GM18502 (cell line): ENCODE data around the gene FAR1.
"Not testable (repeated sequence)": the region's sequence is repeated elsewhere in the genome, so short reads cannot be mapped to it uniquely, and the experiment has no call there.

Experiments
- ATAC-seq: cut with Tn5 transposase; IDR thresholded peaks from one replicate; pipeline ENCODE4 v1.9.1; 2021; ENCODE audit warnings: mild to moderate bottlenecking; ENCODE audit not compliant: unreplicated experiment, poor library complexity

FAR1 gene, protein sequence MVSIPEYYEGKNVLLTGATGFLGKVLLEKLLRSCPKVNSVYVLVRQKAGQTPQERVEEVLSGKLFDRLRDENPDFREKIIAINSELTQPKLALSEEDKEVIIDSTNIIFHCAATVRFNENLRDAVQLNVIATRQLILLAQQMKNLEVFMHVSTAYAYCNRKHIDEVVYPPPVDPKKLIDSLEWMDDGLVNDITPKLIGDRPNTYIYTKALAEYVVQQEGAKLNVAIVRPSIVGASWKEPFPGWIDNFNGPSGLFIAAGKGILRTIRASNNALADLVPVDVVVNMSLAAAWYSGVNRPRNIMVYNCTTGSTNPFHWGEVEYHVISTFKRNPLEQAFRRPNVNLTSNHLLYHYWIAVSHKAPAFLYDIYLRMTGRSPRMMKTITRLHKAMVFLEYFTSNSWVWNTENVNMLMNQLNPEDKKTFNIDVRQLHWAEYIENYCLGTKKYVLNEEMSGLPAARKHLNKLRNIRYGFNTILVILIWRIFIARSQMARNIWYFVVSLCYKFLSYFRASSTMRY

DNA sequence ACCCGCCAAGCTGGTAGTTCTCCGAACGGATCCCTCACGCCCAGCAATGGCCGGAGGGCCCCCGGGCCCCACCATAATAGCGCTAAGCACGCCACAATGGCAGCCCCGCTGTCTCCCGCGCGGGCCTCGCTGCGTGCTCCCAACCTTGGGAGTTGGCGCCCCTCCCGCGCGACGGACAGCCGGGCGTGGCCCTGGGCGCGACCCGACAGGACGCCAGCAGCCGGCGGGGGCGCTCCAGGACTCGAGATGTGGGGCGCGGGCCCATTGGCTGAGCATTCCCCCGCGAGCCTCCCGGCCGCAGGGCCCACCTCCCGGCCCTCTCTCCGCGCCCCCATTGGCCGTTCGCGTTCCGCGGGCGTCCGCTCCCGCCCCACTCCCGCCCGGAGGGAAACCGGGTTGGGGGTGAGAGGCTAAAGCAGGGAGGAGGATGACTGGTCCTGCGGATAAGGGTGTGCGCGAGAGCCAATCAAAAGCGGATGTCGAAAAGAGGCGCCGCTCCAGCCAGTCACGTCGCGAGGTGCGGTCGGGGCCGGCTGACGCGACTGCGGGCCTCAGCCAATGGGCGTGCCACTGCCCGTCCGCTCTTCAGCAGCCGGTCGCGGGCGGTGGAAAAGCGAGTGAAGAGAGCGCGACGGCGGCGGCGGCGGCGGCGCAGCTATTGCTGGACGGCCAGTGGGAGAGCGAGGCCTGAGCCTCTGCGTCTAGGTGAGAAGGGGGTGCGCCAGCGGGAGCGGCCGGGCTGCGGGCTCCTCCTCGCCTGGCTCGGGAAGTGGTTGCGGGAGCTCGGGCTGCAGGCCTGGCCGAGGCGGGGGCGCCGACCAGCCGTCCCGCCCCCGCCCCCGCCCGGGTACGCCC is at the start of gene FAR1:
FAR1 (plus strand) TSS at position 567 of the 855 bp plus-strand sequence. CDS start 26,098 bp downstream, outside the sequence.
- peak; percentile 88 for ATAC-seq

GRCh38 chr11:13620063-13620462 is 48.4 kb upstream of the FAR1 start:
- ATAC-seq: no peak

- not testable (repeated sequence) for ATAC-seq
Observed at GRCh38 chr11:13626818-13627217, 41.6 kb upstream of the FAR1 start.

- not testable (repeated sequence) for ATAC-seq
Observed at GRCh38 chr11:13628634-13629033, 39.8 kb upstream of the FAR1 start.

- no peak for ATAC-seq
Observed at GRCh38 chr11:13629779-13630178, 38.7 kb upstream of the FAR1 start.

DNA sequence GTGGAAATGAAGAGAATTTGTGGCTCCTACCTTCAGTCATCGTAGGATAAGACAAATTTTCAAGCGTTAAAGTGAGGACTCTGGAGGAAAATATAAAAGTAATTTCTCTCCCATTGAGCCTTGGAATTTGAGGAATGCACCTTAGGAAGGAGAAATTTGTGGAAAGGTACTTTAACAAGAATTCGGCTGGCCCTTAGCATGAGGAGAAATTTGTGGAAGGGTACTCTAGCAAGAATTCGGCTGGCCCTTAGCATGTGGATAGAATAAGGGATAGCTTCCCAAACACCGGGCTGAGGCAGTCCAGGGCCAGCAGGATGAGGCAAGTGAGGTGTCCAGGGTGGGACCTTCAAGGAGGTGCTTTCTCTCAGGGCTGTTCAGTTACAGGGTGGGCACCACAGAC is 33.2 kb upstream of the FAR1 start:
- no peak for ATAC-seq

- no peak for ATAC-seq
Observed at GRCh38 chr11:13635804-13636203, 32.7 kb upstream of the FAR1 start.

DNA sequence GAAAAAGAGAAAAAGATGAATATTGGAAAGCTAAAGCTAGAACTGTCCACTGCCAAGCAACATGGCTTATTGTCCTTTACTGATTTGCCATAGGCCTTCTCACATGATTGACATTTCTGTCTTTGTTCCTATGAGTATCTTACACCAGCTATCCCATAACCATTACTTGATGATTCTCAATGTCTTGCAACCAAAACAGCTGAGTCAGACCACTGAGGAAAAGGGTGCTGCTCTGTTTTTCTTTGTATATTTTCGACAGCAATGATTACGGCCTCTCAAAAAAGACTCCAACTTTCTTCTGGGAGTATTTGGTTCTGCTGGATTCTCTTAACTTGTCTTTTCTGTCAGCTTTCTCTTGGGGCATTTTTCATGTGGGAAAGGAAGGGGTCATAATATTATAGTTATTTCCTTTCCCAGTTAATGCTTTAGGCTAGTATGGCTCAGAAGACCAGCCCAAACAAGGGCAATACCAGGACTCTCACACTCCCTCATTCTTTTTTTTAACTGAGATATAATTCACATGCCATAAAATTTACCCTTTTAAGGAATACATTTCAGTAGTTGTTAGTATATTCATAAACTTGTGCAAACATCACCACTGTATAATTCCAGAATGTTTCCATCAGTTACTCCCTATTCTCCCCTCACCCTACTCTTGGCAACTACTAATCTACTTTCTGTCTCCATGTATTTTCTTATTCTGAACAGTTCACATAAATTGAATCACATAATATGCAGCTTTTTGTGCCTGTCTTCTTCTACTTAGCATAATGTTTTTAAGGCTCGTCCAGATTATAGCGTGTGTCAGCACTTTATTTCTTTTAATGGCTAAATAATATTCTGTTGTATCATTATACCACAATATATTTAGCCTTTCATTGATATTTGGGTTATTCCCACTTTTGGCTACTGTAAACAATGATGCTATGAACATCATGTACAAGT is 31.1 kb upstream of the FAR1 start:
- no peak for ATAC-seq

DNA sequence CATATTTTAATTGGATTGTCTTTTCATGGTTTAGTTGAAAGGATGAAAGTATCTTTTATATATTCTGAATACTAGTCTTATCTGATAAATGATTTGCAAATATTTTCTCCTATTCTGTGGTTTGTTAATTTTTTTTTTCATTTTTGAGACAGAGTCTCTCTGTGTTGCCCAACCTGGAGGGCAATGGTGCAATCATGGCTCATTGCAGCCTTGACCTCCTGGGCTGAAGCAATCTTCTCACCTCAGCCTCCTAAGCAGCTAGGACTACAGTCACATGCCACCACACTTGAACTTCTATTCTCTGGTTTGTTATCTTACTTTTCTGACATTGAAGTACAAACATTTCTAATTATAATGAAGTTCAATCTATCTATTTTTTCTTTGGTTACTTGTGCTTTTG is 30.0 kb upstream of the FAR1 start:
- ATAC-seq: no peak

GRCh38 chr11:13644997-13645687 is 23.3 kb upstream of the FAR1 start:
- no peak for ATAC-seq

GRCh38 chr11:13647391-13647790 is 21.1 kb upstream of the FAR1 start:
- ATAC-seq: no peak

DNA sequence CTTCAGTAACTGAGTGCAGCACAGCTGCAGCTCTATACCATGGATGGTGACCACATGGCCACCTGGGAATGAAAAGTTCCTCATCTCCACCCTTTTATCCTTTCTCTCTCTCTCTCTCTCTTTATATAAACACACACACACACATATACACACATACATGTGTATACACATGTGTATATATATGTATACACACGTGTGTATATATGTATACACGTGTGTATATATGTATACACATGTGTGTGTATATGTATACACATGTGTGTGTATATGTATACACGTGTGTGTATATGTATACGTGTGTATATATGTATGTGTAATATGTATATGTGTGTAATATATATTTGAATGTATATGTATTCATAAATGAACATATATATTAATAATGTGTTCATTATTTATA is 18.8 kb upstream of the FAR1 start:
- no peak for ATAC-seq

- not testable (repeated sequence) for ATAC-seq
Observed at GRCh38 chr11:13651515-13651914, 17.0 kb upstream of the FAR1 start.

DNA sequence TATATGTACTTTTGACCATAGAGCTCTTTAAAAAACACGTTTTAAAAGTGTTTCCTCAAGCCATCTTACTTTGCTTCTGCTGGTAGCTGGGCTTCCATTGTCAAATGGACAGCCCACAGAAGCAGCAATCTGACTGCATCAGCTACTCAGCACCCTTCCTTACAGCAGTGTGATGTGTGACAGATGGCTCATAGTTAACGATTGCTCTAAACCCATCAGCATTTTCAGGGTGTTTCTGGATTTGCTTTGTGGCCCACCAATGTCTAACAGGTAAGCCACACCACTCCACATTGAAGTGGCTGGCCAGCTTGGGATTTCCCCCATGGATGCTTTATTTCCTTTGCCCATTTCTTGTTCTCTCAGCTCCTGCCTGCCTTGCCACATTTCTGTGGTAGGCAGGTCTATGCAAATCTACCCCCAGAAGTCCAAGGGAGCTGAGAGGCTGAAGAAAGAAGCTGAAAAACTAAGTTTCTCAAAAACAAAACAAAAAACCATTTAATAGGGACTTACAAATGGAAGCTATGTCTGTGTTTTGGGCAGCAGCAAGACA is 7.3 kb upstream of the FAR1 start:
- no peak for ATAC-seq

GRCh38 chr11:13663631-13664071 is 4.8 kb upstream of the FAR1 start:
- ATAC-seq: no peak

DNA sequence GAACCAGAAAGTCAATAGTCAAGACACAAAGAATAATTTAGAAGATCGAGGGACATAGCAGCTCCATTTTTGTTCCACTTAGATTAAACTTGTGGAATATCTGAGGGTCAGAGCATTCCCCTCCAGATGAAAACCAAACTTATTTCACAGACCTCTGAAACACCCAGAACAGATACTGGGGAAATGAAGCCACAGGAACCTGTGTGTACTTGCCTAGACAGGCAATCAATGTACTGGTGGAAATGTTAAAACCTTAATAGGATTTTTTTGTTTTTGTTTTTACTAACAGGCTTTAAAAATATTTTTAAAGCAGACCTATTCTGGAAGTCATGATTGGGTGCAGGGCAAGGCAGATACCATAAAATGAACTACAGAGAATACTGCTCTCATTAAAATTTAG is 4.1 kb upstream of the FAR1 start:
- ATAC-seq: no peak

DNA sequence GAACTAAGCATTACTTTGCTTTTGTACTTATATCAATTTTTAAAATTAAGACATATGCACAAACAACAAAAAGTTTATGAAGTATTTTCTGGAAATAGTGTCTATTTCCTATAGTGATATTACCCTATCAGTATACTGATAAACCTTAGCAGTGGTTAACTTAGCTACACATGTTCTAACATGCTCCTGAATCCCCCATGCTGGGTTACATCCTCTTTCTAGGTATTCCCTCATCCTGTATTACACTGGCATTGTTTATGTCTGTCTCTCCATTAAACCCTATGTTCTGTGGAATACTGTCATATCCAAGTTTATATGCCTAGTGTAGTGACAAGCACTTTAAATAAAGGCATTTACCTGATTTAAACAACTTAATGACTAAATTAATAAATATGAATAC is 1.8 kb upstream of the FAR1 start:
- ATAC-seq: no peak

DNA sequence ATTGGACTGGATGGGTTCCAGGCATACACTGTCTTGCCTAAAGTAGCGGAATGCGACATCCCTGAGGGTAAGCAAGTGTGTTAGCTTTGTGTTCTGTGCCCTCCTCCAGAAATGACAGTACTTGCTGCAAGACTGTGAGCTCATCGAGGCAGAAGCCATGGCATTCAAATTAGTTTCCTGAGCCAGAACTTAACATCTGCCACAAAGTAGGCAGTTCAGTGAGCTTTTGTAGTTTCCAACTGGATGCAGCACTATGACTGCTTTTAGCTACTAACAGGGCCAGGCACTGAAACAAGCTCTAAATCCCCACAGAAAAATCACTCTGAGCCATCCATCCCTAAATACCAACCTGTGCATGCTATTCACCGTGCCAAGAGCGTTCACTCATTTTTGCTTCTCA is 1.2 kb upstream of the FAR1 start:
- no peak for ATAC-seq

- ATAC-seq: no peak
Observed at GRCh38 chr11:13667795-13668101, 720 bp upstream of the FAR1 start.
